Right forelimb (tissue), 1 donor: ENCODE data around the gene PPP1R3A.
A peak's percentile ranks its signal among the peaks of the same experiment; 100 is the strongest.
"Not testable (repeated sequence)": the region's sequence is repeated elsewhere in the genome, so short reads cannot be mapped to it uniquely, and the experiment has no call there.

Source experiments
- DNase-seq: peaks from one replicate; pipeline ENCODE4 v3.0.0-alpha.2; 2018

PPP1R3A gene, protein sequence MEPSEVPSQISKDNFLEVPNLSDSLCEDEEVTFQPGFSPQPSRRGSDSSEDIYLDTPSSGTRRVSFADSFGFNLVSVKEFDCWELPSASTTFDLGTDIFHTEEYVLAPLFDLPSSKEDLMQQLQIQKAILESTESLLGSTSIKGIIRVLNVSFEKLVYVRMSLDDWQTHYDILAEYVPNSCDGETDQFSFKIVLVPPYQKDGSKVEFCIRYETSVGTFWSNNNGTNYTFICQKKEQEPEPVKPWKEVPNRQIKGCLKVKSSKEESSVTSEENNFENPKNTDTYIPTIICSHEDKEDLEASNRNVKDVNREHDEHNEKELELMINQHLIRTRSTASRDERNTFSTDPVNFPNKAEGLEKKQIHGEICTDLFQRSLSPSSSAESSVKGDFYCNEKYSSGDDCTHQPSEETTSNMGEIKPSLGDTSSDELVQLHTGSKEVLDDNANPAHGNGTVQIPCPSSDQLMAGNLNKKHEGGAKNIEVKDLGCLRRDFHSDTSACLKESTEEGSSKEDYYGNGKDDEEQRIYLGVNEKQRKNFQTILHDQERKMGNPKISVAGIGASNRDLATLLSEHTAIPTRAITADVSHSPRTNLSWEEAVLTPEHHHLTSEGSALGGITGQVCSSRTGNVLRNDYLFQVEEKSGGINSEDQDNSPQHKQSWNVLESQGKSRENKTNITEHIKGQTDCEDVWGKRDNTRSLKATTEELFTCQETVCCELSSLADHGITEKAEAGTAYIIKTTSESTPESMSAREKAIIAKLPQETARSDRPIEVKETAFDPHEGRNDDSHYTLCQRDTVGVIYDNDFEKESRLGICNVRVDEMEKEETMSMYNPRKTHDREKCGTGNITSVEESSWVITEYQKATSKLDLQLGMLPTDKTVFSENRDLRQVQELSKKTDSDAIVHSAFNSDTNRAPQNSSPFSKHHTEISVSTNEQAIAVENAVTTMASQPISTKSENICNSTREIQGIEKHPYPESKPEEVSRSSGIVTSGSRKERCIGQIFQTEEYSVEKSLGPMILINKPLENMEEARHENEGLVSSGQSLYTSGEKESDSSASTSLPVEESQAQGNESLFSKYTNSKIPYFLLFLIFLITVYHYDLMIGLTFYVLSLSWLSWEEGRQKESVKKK

DNA sequence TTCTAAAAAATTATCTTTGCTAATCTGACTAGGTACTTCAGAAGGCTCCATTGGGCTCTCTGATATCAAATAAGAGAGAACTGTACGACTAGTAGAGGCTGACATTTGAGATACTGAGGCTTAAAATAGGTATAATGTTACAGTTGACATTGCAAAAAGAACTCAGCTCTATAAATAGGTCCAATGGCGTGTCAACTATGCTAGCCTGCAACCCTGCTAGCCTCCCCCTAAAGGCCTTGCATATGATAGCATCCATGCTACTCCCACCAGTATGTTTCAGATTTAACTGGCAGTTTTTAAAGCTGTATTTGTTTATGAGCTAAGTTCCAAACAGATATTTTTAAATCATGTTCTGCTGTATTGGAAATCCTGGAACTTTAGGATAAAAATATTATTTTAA lies at the start of gene PPP1R3A:
PPP1R3A (minus strand) TSS at position 64 of the 400 bp plus-strand sequence; CDS start at position 51, 13 bp downstream.
- no peak for DNase-seq

DNA sequence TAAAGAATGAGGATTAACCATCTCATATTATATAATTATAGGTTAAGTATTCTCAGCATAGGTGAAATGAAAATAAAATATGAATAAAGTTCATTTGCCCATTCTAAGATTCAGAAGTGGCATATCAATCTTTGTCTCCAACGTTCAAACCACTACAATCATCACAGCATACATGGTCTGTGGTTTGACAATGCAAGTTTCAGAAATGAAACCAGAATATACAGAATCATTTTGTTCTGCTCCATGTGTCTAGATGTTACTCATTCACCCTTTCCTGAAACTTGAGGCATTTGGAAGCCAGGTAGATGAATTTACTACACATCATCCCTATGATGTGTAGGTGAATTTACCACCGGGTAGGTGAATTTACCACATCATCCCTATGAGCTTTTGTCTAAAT lies 44.5 kb upstream of the PPP1R3A start:
- no peak for DNase-seq

DNA sequence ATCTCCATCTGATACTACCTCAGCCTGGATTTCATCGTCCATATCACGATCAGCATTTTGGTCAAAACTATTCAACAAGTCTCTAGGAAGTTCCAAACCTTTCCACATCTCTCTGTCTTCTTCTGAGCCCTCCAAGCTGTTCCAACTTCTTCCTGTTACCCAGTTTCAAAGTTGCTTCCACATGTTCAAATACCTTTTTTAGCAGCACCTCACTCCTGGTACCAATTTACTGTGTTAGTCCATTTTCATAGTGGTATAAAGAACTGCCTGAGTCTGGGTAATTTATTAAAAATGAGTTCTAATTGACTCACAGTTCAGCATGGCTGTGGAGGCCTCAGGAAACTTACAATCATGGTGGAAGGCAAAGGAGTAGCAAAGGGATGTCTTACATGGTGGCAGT lies 41.1 kb upstream of the PPP1R3A start:
- DNase-seq, result no peak

DNA sequence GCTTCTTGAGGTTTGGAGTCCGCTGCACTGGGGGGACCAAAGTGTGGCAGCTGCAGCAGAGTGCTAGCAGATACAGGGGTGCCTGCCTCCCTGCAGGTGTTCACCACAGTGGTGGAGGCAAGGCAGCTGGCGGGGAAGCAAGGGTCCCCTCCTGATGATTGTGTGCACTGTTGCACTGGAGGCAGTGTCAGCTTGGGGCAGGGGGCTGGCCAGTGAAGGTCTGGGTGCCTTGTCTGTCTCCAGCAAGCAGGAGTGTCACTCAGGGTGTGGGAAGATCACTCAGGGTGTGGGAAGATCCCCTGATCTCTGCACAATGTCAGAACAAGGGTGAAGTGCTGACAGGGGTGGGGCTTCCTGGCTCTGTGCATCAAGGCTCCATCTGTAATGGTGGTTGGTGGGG lies 36.3 kb upstream of the PPP1R3A start:
- DNase-seq, result no peak

DNA sequence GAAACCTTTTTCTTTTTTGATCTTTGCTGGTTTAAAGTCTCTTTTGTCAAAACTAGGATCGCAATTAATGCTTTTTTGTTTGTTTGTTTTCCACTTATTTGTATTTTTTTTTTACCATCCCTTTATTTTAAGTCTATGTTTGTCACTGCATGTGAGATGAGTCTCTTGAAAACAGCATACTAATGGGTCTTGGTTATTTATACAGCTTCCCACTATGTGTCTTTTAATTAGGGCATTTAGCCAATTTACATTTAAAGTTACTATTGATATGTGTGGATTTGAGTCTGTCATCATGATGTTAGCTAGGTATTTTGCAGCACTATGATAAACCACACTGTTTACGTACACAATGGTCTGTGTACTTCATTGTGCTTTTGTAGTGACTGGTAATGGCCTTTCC lies 34.7 kb upstream of the PPP1R3A start:
- DNase-seq, result no peak

DNA sequence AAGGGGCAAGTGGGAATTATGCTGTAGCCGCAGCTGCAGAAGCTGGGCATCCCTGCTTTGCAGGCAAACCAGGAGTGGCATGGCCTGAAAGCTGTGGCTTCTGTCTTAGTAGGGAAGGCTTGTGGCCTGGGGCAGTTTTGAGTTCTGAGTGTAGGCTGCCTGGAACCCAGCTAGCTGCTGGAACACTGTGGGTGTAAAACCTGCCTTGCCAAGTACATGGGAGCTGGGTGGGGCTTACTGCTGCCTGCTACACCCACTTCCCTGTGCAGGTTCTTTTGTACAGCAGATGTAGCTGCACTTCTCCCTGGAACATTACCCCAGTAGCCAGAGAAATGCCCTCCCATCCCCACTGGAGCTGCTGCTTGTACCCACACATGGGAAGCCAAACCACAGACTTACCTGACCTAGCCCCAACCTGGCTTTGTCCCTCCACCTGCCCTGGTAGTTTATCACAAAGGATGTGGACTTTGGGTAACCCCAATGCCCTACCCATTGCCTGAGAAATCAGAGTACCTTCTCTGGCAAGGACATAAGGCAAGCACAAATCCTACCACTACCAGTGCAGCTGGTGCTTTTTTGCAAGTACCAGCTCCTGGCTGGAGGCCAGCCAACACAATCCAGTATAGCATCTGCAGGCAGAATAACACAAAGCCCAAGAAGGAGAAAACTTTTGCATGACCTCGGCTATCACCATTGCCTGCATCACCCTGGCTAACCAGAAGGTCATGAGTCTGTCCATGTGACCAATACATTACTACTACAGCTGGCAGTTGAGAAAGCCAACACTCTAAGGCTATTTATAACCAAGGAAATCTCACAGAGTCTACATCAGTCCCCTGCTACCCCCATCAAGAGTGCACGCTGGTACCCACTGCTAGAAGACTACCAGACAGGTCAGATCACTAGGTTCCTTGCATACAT lies 26.5 kb upstream of the PPP1R3A start:
- no peak for DNase-seq

DNA sequence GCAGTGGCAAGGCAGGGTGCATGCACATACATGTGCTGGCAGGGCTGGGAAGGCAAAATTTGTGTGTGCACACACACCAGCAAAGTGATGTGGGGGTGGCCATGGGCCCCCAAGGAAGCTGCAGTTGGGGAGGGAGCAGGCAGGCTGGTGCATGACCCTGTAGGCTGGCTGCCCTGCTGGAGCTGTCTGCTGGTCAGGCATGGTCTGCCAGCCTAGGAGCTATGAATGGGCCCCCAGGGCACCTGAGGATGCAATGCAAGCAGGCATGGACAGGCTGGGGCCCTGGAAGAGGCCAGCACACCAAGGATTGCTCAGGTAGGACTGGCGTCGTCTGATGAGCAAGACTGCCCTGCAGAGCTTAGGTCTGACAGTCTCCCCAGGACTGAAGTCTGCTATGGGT lies 18.2 kb upstream of the PPP1R3A start:
- DNase-seq, result no peak

DNA sequence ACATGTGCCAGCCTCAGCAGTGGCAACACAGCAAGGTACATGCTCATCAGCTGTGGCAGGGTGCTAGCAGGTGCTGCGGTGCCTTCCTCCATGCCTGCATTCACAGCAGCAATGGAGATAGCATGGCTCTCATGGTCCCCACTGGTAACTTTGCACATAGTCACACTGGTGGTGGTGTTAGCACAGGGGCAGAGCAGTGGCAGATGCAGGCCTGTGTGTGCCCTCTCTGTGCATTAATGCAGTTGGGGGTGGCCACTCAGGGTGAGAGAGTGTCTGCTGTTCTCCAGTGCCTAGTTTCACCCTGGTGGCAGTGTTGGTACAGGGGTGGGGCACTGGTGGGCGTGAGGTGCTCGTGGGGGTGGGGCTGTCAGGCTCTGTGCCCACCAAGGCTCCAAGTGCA lies 17.7 kb upstream of the PPP1R3A start:
- DNase-seq, result no peak

DNA sequence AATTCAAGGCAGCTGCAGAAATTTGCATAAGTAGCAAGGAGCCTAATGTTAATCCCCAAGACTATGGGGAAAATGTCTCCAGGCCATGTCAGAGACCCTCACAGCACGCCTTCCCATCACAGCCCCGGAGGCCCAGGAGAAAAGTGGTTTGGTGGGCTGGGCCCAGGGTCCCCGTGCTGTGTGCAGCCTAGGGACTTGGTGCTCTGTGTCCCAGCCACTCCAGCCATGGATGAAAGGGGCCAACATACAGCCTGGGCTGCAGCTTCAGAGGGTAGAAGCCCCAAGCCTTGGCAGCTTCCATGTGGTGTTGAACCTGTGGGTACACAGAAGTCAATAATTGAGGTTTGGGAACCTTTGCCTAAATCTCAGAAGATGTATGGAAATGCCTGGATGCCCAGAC lies 10.6 kb upstream of the PPP1R3A start:
- not testable (repeated sequence) for DNase-seq

DNA sequence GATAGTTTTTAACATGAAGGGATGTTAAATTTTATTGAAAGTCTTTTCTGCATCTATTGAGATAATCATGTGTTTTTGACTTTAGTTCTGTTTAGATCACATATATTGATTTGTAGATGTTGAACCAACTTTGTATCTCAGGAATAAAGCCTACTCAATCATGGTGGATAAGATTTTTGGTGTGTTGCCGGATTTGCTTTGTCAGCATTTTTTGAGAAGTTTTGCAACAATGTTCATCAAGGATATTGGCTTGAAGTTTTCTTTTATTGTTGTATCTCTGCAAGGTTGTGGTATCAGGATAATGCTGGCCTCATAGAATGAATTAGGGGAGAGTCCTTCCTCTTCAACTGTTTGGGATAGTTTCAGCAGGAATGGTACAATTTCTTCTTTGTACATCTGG lies 9.3 kb upstream of the PPP1R3A start:
- no peak for DNase-seq

DNA sequence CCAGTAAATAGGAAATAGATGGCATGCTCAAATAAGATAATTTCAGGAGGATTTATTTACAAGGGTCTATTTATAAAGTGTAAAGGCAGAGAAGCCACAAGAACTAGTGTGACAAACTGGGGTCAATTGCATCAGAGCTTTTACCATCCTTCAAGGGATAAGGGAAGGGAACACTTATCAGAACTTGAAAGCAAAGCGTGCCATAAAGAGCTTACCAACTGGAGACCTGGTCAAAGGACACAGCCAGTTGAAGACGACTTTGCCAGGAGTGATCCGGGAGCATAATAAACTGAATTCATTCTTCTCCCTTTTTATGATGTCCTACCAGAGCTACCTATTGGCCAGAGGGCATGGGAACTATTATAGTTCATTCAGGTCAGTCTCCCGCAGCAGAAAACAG lies 3.2 kb upstream of the PPP1R3A start:
- no peak for DNase-seq

DNA sequence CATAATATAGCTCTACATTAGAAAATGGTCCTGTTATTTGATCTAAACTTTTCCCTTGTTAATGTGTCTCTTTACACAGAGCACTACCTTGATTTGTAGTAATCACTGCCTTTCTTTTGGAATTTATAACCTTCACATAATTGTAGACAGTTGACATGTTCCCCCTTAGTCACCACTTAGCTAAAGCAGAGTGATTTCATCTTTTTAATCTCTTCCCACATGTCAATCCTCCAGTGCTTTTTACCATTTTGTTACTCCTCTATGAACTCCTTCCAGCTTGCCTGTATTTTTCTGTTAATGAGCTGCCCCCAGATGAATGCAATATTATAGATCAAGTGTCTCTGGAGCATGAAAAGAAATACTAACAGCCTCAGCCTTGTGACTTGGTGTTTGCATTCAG lies 2.6 kb upstream of the PPP1R3A start:
- no peak for DNase-seq

DNA sequence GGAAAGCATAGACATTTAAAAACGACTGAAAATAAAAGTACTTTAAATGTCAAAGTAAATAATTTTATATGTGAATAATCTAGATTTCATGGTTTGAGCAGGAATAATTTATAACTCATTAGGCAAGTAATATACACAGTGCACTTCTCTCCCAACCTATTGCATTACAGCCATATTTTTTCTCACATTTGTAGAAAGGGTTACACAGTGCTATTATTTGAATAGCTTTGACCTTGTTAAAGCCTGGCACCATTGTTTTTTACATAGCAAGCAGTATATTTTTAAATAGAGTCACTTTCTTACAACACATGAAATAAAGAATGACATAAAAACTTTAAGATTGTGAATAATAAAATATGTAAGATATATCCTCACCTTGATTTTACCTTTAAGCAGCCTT lies 969 bp downstream of the PPP1R3A start:
- DNase-seq, result no peak

DNA sequence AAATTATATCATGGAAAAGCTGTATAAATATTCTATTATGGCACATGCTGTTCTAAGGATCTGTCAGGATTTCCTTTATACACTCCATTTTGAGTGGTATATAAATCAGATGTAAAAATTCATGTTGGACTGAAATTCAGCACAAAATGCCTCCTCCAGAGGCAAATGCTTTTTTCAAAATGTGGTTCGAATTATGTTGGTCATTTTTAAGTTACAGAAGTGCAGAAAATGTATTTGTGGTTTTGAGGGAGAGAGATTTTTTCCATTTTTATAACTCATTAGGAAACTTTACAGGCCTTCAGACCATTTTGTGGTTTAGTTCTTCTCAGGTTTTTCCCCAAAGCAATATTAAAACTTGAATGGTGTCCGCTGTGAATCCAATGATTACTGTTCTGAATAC lies 2.9 kb downstream of the PPP1R3A start:
- no peak for DNase-seq

DNA sequence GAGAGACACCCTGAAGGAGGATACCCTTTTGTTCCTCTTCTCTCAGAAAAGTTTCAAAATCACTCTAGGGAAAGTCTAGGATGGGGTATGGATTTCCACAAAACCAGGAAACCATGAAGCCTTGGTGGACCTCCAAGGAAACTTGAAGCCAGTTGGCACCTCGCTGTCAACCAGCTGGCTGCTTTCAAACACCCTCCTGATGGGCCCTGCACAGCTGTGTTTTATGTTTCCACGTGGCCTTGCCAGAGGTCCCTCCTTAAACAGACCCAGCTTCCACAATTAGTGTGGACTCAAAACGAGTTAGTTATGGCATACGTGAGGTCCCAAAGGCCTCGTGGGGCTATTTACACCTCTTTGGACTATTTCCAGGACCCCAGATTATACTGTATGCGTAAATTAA lies 5.9 kb downstream of the PPP1R3A start:
- peak; percentile 55 for DNase-seq

DNA sequence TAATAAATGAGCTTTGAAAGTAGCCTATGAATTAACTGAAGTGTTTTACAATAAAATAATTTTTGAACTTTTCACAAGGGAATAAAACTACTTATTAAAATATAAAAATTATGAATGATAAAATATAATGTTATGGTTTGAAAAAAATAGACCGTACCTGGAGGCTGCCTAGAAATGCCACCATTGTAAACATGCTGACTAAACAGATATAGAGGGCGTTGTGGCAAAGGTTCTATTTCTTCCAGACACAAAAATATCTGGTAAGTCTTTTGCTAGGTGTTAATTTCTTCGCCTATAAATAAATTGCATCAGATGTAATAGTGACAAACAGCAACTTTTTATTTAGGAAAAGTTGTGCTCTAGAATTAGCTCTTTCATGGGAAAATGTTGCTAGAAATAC lies 11.2 kb downstream of the PPP1R3A start:
- DNase-seq, result no peak

DNA sequence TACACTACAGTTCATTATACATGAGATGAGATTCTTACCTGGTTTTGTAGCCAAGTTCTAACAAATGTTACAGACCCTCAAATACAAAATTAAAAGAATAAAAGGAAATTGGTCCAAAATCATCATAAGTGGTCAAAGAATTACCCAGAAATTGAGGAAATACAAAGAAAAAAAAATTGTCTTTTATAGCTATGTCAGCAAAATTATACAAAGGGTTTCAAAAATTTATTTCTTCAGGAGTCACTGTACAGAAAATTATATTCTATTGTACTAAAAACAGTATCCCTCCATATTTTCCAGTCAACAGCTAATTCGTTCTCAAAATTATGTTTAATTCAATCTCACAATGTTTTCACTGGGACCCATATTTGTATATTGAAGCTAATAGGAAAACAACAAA lies 14.3 kb downstream of the PPP1R3A start:
- no peak for DNase-seq

DNA sequence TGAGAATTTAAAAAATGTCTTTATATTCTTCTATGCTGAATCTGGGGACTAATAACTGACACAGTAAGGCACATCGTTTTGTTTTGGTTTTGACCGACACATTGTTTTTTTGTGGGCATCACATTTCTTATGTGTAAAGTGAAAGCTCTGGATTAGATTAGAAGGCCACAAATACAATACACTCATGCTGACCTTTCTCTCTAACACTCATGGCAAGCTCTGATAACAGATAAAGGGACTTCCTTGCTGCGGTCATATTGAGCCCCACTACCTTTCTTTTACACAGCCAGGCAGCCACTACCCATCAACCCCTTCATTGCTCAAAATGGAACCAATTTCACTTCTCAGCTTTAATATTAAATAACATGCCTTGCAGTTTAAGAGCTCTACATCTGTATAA lies 26.0 kb downstream of the PPP1R3A start:
- no peak for DNase-seq

DNA sequence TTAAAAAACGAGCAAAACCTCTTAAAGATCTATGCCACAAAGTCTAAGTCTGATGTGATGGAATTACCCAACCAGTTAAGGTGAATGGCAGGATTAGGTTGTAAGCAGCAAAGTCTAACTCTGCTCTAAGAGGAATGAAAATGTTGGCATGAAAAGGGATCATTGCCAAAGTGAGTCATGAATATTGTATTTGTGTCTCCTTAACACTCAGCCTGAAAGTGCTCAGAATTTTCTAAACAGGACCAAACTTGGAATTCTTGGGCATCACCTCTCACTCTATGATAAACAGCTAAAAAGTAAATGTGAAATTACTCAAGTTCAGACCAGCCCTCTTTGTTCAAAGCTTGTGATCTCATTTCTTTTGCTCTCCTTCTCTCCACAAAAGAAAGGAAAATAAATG lies 27.0 kb downstream of the PPP1R3A start:
- no peak for DNase-seq

DNA sequence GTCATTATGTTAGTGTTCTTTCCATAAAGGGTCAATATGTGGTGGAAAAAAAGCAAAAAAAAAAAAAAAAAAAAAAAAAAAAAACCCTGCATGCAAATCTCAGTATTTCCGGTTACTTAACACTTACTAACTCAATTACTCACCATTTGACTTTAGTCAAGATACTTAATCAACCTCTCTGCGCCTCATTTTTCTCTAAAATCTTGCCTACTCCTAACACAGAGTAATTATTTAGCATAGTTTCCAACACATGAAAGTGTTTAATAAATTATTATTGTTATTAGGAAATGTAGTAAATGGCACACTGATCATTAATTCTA lies 27.8 kb downstream of the PPP1R3A start:
- no peak for DNase-seq

DNA sequence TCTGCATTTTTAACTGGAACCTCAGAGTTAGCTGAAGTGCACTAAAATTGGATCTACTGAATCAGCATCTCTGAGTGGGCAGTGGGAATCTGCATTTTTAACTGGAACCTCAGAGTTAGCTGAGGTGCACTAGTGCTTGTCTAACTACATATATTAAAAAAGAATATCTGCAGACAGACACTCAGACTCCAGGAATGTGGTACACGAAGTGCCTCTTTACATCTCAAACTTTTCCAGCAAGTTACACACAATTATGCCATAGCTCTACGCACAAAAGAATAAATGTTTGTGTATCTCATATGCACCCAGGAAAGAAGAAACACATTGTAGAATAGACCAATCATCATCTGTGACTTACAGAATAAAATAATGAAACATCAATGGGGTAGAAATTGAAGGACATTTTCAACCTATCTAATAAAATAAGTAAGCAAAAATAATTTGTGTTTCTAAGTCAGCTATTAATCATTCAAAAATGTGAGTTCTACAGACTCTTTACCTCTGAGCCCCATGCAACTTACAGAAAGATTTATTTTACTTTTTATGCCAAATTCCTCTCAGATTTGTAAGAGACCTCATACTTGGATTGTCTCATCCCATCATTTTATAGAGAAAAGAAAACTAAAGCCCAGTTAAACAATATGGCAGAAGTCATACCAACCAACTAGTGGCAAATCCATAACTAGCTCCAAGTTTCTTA lies 28.3 kb downstream of the PPP1R3A start:
- no peak for DNase-seq

DNA sequence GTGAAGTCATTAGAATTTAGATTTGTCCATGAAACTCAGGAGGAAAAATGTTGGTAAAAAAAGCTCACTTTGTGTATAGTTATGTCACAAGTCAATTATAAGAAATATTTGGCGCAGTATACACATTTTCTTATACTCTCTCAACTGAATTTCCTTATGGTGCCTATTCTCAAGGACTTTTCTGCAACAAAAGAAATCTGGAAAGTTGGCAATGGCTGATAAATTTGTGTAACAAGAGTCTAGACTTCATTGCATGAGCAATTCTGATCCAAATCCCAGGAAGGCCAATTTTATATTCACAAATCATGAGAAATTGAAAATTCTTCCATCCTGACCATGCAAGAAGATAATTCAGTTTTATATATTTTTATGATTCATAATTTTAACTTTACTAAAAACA lies 35.7 kb downstream of the PPP1R3A start:
- DNase-seq, result no peak
